HepG2 (cell line): ENCODE measurements around the gene DCDC1. TPM values are rescaled to one million over a fixed set of nuclear protein-coding genes. Genes with fewer than 3 reads are reported as not detected.

Experiments used
- ATAC-seq: fragments of 200-7000 bp; cut with Tn5 transposase; 3 replicates; pipeline ENCODE4 v1.9.1; 2020; ENCODE audit warnings: mild to moderate bottlenecking, moderate library complexity
- BruUV-seq: library from RNA; stranded (reverse); fragments of 400-500 nt; replicated peaks from 2 replicates; lab custom pipeline; 2021; lab: Mats Ljungman, UMichigan
- CTCF ChIA-PET: fragments of 300-600 bp; formaldehyde crosslinking; extraction: SDS; loops from one replicate; lab custom pipeline; 2021; ENCODE audit warnings: low total read pairs, inconsistent platforms, low intra/inter-chr PET ratio; lab: Yijun Ruan, JAX
- POLR2A ChIA-PET: fragments of 350-600 bp; sonication (Branson Sonifier 250); formaldehyde crosslinking; loops from one replicate; lab custom pipeline; 2020; ENCODE audit warnings: antibody characterized with exemption, inconsistent platforms; lab: Yijun Ruan, JAX
- DNase-seq: peaks from one replicate; pipeline ENCODE4 v3.0.0-alpha.2; 2015; ENCODE audit warnings: low spot score
- FAIRE-seq: peaks from 3 replicates; lab custom pipeline; 2011; peaks lifted over from hg19 to GRCh38; lab: Jason Lieb, UNC
- H2AFZ ChIP-seq: one replicate; pipeline ENCODE4 v1.6.1; 2011; ENCODE audit warnings: low read length, inconsistent platforms
- H3K27ac ChIP-seq: fragments of 300-600 bp; 3 replicates; pipeline ENCODE4 v1.8.0; 2011; ENCODE audit warnings: mixed run types, mild to moderate bottlenecking, mixed read lengths, low read length, inconsistent platforms; ENCODE audit not compliant: insufficient read depth; ENCODE audit errors: extremely low read length
- H3K27me3 ChIP-seq, 2 experiments: fragments of 200-600 bp in 1 of 2; 2 replicates in 1 of 2; 3 replicates in 1 of 2; pipeline versions ENCODE4 v1.6.0 to v1.8.0; 2011; ENCODE audit warnings: low read length in 2 of 2, mild to moderate bottlenecking in 2 of 2, moderate library complexity in 2 of 2, inconsistent platforms in 1 of 2; ENCODE audit not compliant: insufficient read depth in 2 of 2, control insufficient read depth in 1 of 2
- H3K36me3 ChIP-seq, 2 experiments: fragments of 200-600 bp in 1 of 2; replicated peaks in 1 of 2; 2 replicates in 1 of 2; 3 replicates in 1 of 2; pipeline versions ENCODE4 v1.5.1 to v1.8.0; 2011; ENCODE audit warnings: low read length in 2 of 2, inconsistent platforms in 1 of 2; ENCODE audit not compliant: insufficient read depth in 2 of 2, control insufficient read depth in 1 of 2
- H3K4me1 ChIP-seq: 2 replicates; pipeline ENCODE4 v1.5.1; 2012; ENCODE audit warnings: low read length, inconsistent platforms; ENCODE audit not compliant: insufficient read depth
- H3K4me2 ChIP-seq: 2 replicates; pipeline ENCODE4 v1.6.0; 2011; ENCODE audit warnings: low read depth, low read length, inconsistent platforms
- H3K4me3 ChIP-seq, 3 experiments: fragments of 200-600 bp in 1 of 3; sonication (generic), shearing (Covaris generic) in 1 of 3; replicated peaks in 1 of 3; 2 replicates each; pipeline ENCODE4 v1.5.1; 2011 to 2016; ENCODE audit warnings: low read length in 3 of 3, inconsistent platforms in 2 of 3, low read depth in 2 of 3, mild to moderate bottlenecking in 2 of 3, control low read depth in 1 of 3, mixed read lengths in 1 of 3; ENCODE audit not compliant: insufficient read depth in 1 of 3
- H3K79me2 ChIP-seq: one replicate; pipeline ENCODE4 v1.6.1; 2011; ENCODE audit warnings: low read length, inconsistent platforms; ENCODE audit not compliant: insufficient read depth
- H3K9ac ChIP-seq: 2 replicates; pipeline ENCODE4 v1.6.0; 2011; ENCODE audit warnings: mild to moderate bottlenecking, low read depth, low read length, inconsistent platforms; ENCODE audit not compliant: insufficient read depth
- H3K9me3 ChIP-seq: 2 replicates; pipeline ENCODE4 v1.5.1; 2012; ENCODE audit warnings: mild to moderate bottlenecking, low read length
- H4K20me1 ChIP-seq: 2 replicates; pipeline ENCODE4 v1.6.0; 2011; ENCODE audit warnings: inconsistent platforms, mild to moderate bottlenecking, low read length, moderate library complexity; ENCODE audit not compliant: insufficient read depth
- CBX1 ChIP-seq: IDR thresholded peaks from one replicate; pipeline ENCODE4 v1.6.1; 2016; ENCODE audit warnings: antibody characterized with exemption, low read depth
- HDAC2 ChIP-seq: sonication (generic); formaldehyde crosslinking; IDR thresholded peaks from 2 replicates; pipeline ENCODE4 v1.4.0; 2020; ENCODE audit warnings: missing genetic modification reagents
- KDM3A ChIP-seq: IDR thresholded peaks from 2 replicates; pipeline ENCODE4 v1.6.1; 2018; ENCODE audit warnings: low read depth, missing compliant biosample characterization
- RBM39 ChIP-seq: fragments of 200-400 bp; formaldehyde crosslinking; IDR thresholded peaks from one replicate; pipeline ENCODE4 v1.6.1; 2018; ENCODE audit warnings: antibody characterized with exemption, mild to moderate bottlenecking, low read depth, low read length; ENCODE audit not compliant: poor library complexity, severe bottlenecking
- TBL1XR1 ChIP-seq: fragments of 150-350 bp; IDR thresholded peaks from 2 replicates; pipeline ENCODE4 v1.6.1; 2014; ENCODE audit warnings: borderline replicate concordance, low read length; ENCODE audit not compliant: partially characterized antibody
- TP53 ChIP-seq: sonication (generic); formaldehyde crosslinking; conservative IDR thresholded peaks from 2 replicates; pipeline ENCODE4 v1.4.0; 2020; ENCODE audit warnings: missing genetic modification reagents
- ZNF337 ChIP-seq: sonication (generic); formaldehyde crosslinking; IDR thresholded peaks from 2 replicates; pipeline ENCODE4 v1.5.1; 2020; ENCODE audit warnings: missing genetic modification reagents, low read depth, mild to moderate bottlenecking, borderline replicate concordance
- WGBS: methylation state at CpG from one replicate; pipeline ENCODE4 v1.1.6; 2017; ENCODE audit warnings: low lambda C conversion rate; 5-methylcytosine and 5-hydroxymethylcytosine counted together
- in situ Hi-C: cut with HindIII; loops from 2 replicates; pipeline ENCODE4 v1.10.0; 2017; ENCODE audit warnings: low pct_unique_long_range_greater_than_20kb; ENCODE audit not compliant: extremely low pct_ligation_motif_present
- intact Hi-C: fragments of 100-400 bp; cut with micrococcal nuclease; formaldehyde crosslinking; loops from one replicate; pipeline ENCODE4 v1.10.0; 2022; ENCODE audit not compliant: unreplicated experiment
- polyA plus RNA-seq, 8 experiments: library from polyadenylated mRNA; depleted of rRNA in 3 of 8; stranded (reverse) in 7 of 8; unstranded in 1 of 8; fragments of >200 nt; fragmentation: Illumina TruSeq in 4 of 8; extraction: Trizol in 4 of 8; gene quantifications; 2 replicates each; pipeline versions ENCODE4 v1.2.1 to v1.2.3, GENCODE V29; 2011 to 2016; ENCODE audit warnings: low read depth in 4 of 8, missing spikeins in 1 of 8, mixed read lengths in 1 of 8; ENCODE audit not compliant: insufficient read depth in 1 of 8
- total RNA-seq, 5 experiments: library from RNA; depleted of rRNA; stranded (reverse); fragments of >200 nt; fragmentation: Illumina TruSeq; extraction: Trizol; gene quantifications; 2 replicates each; pipeline ENCODE4 v1.2.3, GENCODE V29; 2016; ENCODE audit warnings: low read depth in 1 of 5
- TF ChIP-seq, protein P1 (sequence below): sonication (generic); formaldehyde crosslinking; conservative IDR thresholded peaks from 2 replicates; pipeline ENCODE4 v1.4.0; 2020; ENCODE audit warnings: missing genetic modification reagents
- TF ChIP-seq, protein P2 (sequence below): sonication (generic); formaldehyde crosslinking; IDR thresholded peaks from 2 replicates; pipeline ENCODE4 v1.4.0; 2020; ENCODE audit warnings: missing genetic modification reagents, mild to moderate bottlenecking, borderline replicate concordance
- TF ChIP-seq, protein P3 (sequence below): sonication (generic); formaldehyde crosslinking; IDR thresholded peaks from 2 replicates; pipeline ENCODE4 v1.8.0; 2022; ENCODE audit warnings: mild to moderate bottlenecking, missing genetic modification reagents, moderate library complexity
- TF ChIP-seq, protein P4 (sequence below): IDR thresholded peaks from 2 replicates; pipeline ENCODE4 v1.6.1; 2012; ENCODE audit warnings: inconsistent platforms
- TF ChIP-seq, protein P5 (sequence below): sonication (generic); formaldehyde crosslinking; IDR thresholded peaks from 2 replicates; pipeline ENCODE4 v1.4.0; 2020; ENCODE audit warnings: missing genetic modification reagents
- TF ChIP-seq, protein P6 (sequence below): sonication (generic); formaldehyde crosslinking; IDR thresholded peaks from 2 replicates; pipeline ENCODE4 v1.4.0; 2020; ENCODE audit warnings: mild to moderate bottlenecking, low read depth, missing genetic modification reagents

The DCDC1 gene
- total and polyA plus RNA-seq, 2 of the 13 experiments (the other 11 are each of a cell fraction or from before 2014, with no cell fraction given), result 0.12 to 0.27 TPM

DNA sequence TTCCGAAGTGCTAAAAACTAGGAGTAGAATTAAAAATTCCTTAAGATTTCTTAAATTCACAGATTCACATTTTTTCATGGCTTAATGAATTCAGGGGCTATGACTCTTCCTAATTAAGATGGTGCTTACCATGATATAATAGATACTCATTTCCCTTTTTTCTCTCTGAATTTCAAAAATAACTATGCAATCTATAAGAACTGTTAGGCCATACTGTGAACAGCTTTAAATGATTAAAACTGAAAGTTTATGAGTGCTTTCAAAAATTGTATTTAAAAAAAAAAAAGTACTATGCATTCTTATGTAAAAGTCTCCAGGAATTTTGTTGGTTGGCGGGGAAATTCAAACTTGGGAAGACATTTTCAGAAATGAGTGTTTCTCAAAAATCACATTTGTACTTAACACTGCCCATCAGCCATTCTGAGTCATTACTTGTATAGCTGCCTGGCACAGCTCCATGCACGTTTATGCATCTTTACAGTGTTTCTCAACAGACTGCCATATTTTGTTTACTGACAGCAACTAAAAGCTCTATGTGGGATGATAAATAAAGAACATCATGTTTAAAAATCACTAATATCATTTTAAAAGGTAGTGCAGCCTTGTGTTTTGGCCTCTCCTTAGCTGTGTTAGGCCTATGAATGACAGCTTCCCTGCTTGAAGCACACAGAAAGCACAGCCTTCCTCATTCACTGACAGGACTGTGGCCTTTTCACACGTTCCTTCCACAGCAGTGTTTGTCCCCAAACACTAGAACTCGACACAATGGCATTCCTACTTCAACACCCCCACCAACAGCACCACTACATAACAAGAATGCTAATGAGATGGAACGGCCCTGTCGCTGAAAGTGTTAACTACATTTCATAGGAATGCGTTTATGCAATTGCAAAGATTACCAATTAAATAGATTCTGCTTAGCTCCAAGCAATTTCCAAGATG lies 131.4 kb downstream of the DCDC1 start:
- 8% methylated on average over 8 of the region's 8 CpGs for WGBS
- Histone ChIP-seq H4K20me1 (no peaks in the 10 kb centered on the region), H2AFZ (no peak overlapping the region), H3K27ac (no peak overlapping the region), H3K79me2 (no peaks in the 10 kb centered on the region), H3K27me3 (no peaks in the 10 kb centered on the region), H3K36me3 (no peaks in the 10 kb centered on the region), H3K9me3 (no peaks in the 10 kb centered on the region), H3K9ac (no peak overlapping the region), H3K4me1 (no peaks in the 10 kb centered on the region), H3K4me2 (no peak overlapping the region), H3K4me3 (no peak overlapping the region)
- no TSS peak for BruUV-seq
- FAIRE-seq, result no peak
- intact Hi-C loops, result loop anchor here (5.0 kb wide), 1 partner anchor 946 kb away; no protein-coding TSS in a partner anchor
- ATAC-seq, result no peak
- TF ChIP-seq, protein P1, sequence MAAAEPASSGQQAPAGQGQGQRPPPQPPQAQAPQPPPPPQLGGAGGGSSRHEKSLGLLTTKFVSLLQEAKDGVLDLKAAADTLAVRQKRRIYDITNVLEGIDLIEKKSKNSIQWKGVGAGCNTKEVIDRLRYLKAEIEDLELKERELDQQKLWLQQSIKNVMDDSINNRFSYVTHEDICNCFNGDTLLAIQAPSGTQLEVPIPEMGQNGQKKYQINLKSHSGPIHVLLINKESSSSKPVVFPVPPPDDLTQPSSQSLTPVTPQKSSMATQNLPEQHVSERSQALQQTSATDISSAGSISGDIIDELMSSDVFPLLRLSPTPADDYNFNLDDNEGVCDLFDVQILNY (CRISPR knock-in tag), result no peak
- TF ChIP-seq, protein P2, sequence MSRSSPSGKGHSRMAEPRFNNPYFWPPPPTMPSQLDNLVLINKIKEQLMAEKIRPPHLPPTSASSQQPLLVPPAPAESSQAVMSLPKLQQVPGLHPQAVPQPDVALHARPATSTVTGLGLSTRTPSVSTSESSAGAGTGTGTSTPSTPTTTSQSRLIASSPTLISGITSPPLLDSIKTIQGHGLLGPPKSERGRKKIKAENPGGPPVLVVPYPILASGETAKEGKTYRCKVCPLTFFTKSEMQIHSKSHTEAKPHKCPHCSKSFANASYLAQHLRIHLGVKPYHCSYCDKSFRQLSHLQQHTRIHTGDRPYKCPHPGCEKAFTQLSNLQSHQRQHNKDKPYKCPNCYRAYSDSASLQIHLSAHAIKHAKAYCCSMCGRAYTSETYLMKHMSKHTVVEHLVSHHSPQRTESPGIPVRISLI (CRISPR knock-in tag), result no peak
- TF ChIP-seq CBX1 (no peak), RBM39 (no peak), HDAC2 (CRISPR knock-in tag) (no peak), KDM3A (CRISPR knock-in tag) (no peak), TP53 (CRISPR knock-in tag) (no peak), TBL1XR1 (no peak), ZNF337 (CRISPR knock-in tag) (no peak)
- TF ChIP-seq, protein P3, sequence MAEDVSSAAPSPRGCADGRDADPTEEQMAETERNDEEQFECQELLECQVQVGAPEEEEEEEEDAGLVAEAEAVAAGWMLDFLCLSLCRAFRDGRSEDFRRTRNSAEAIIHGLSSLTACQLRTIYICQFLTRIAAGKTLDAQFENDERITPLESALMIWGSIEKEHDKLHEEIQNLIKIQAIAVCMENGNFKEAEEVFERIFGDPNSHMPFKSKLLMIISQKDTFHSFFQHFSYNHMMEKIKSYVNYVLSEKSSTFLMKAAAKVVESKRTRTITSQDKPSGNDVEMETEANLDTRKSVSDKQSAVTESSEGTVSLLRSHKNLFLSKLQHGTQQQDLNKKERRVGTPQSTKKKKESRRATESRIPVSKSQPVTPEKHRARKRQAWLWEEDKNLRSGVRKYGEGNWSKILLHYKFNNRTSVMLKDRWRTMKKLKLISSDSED (CRISPR knock-in tag), result no peak
- TF ChIP-seq, protein P4, sequence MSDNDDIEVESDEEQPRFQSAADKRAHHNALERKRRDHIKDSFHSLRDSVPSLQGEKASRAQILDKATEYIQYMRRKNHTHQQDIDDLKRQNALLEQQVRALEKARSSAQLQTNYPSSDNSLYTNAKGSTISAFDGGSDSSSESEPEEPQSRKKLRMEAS, result no peak
- TF ChIP-seq, protein P5, sequence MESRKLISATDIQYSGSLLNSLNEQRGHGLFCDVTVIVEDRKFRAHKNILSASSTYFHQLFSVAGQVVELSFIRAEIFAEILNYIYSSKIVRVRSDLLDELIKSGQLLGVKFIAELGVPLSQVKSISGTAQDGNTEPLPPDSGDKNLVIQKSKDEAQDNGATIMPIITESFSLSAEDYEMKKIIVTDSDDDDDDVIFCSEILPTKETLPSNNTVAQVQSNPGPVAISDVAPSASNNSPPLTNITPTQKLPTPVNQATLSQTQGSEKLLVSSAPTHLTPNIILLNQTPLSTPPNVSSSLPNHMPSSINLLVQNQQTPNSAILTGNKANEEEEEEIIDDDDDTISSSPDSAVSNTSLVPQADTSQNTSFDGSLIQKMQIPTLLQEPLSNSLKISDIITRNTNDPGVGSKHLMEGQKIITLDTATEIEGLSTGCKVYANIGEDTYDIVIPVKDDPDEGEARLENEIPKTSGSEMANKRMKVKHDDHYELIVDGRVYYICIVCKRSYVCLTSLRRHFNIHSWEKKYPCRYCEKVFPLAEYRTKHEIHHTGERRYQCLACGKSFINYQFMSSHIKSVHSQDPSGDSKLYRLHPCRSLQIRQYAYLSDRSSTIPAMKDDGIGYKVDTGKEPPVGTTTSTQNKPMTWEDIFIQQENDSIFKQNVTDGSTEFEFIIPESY (CRISPR knock-in tag), result no peak
- TF ChIP-seq, protein P6, sequence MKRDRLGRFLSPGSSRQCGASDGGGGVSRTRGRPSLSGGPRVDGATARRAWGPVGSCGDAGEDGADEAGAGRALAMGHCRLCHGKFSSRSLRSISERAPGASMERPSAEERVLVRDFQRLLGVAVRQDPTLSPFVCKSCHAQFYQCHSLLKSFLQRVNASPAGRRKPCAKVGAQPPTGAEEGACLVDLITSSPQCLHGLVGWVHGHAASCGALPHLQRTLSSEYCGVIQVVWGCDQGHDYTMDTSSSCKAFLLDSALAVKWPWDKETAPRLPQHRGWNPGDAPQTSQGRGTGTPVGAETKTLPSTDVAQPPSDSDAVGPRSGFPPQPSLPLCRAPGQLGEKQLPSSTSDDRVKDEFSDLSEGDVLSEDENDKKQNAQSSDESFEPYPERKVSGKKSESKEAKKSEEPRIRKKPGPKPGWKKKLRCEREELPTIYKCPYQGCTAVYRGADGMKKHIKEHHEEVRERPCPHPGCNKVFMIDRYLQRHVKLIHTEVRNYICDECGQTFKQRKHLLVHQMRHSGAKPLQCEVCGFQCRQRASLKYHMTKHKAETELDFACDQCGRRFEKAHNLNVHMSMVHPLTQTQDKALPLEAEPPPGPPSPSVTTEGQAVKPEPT (CRISPR knock-in tag), result no peak
- CTCF ChIA-PET, result no interaction called here
- no peak for DNase-seq
- in situ Hi-C loops, result loop anchor here (25.0 kb wide), 2 partner anchors 724 to 924 kb away; no protein-coding TSS in a partner anchor
- POLR2A ChIA-PET, result no interaction called here
